ENCODE results near the gene GRP.

GRP gene

DNA sequence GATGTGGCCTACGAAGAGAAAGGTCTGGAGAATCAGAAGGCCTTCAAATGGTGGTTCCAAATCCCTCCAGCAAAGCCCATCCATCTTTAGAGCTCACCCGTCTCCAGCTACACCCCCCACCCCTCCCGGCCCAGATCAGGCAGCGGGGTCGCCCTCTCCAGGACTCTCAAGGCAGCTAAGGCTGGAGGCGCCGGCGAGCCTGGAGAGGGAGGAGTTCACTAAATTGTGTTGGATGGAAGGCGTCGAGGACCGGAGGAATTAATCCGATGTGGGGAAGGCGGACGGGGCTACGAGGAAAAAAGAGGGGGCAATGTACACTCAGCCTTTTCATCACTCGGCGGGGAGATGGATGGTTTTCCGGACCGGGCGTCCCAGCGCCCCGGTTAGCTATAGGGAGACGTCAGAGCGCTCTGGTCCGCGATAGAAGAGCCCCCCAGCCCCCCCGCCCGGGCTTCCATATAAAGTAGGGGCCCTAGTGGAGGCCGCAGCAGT, at the start of gene GRP:
GRP (plus strand) TSS at position 487 of the 492 bp plus-strand sequence. CDS start 108 bp downstream, outside the sequence.
- no peak for DNase-seq (ENCODE audit: low read depth in 2 of 2)

DNA sequence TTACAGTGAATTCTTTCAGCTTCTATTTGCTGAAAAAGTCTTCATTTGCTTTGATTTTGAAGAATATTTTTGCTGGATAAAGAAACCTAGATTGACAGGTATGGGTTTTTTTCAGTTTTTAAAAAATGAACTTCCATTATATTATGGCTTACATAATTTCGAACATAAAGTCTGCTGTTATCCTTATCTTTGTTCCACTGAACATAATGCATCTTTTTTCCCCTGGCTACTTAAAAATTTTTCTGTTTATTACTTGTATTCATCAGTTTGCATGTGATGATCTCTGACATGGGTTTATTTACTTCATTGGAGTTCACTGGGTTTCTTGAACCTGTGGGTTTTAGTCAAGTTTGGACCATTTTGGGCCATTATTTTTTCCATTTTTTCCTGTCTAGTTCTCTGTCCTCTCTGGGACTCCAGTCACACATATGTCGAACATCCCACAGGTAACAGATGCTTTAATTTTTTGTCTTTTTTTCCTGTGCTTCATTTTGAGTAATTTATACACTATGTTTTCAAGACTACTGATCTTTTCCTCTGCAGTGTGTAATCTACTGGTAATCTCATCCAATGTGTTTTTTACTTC, 47.2 kb upstream of the GRP start:
- DNase-seq (ENCODE audit: low read depth in 2 of 2): no peak

DNA sequence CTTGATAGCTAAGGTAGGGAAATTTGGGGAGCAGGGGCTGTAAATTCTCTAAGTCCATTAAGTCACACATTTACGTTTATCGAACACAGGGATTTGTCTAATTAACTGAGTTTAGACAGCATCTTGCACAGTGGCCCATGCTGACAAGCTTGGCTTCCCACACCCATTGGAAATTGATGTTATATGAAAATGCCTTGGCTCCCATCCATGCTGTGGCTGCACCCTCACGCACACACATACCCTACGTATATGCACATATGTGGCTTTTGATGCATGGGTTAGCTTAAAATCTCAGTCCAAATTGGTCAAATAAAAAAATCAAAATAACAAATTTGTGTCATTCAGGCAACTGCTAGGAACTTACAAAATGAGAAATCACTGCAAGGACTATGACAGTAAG, 42.5 kb upstream of the GRP start:
- DNase-seq (ENCODE audit: low read depth in 2 of 2): no peak

DNA sequence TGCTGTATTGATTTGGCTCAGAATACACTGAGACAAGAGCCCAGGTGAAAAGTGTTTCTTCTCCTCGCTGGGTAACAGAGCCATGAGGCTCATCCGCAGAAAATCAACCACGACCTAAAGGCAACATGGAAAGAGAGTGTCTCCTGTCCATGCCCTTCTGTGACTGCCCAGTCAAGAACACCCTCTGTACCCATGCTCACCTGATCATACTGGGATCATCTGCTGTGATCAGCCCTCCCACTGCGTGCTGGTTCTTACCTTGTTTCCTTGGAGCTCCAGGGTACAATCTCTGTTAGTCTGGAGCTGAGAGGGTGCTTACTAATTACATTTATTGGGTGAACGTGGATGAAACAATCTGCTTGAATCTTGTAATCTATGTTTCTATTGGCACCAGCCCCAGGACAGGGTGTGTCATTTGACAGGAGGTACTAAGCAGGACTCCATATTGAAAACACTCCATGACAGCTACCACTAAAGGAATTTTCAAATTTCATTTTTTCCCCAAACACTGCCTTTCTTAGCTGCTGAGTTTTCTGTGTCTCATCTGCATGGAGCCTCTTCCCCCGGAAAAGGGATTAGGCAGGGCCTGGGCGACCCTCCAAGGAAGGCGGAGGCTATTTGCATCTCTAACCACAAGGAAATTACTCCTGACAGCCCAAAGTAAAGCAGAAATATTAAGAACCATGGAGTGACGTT, 39.7 kb upstream of the GRP start:
- no peak for DNase-seq (ENCODE audit: low read depth in 2 of 2)

DNA sequence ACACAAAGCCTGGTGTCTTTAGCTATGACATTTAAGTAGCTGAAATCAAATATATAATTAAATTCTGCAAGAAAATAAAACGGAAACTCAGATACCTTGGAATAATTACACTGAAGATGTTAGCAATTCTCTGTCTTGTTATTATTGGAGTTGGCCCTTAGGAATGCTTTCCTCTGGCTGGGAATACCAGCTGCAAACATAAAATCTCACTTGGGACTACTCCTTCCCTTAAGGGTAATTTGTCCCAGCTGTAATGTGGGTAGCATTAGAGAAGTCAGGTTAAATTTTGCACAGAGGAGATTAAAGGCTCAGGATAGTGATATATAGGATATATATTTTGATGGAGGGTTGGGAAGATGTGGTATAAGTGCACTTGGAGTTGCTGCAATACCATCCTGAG, 37.3 kb upstream of the GRP start:
- DNase-seq (ENCODE audit: low read depth in 2 of 2): no peak

DNA sequence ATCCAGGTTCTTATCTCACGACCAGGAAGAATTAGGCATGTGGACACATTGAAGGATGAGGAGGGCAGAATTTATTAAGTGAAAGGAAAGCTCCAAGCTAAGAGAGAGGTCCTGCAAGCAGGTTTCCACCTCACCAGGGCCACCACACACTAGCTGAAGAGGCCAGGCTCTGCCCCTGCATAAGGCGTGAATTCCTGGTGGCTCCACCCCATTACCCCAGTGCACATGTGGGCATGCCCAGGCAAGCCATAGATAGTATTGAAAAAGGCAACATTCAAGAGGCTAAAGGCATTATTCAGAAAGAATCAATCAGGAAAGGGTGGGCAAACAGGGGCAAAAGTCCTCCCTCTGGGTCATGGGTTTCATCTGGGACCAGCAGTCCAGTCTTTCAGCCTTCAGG, 30.9 kb upstream of the GRP start:
- no peak for DNase-seq (ENCODE audit: low read depth in 2 of 2)

DNA sequence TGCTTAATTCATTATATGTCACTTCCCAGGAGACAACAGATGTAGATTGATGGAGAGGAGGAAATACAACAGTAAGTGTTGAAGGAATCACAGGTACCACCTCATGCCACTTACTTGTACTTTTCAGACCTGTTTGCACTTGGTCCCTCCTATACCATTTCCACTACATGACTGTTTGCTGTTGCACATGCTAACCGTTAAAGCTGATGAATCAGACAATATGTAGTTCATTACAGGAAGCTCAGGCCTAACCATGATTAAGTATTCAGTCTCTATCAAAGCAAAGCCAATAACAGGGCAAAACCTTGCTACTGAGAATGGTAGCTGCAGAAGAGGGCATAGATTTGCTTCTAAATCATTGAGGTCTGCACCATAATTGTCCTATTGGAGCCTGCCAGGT, 30.2 kb upstream of the GRP start:
- DNase-seq (ENCODE audit: low read depth in 2 of 2): no peak

DNA sequence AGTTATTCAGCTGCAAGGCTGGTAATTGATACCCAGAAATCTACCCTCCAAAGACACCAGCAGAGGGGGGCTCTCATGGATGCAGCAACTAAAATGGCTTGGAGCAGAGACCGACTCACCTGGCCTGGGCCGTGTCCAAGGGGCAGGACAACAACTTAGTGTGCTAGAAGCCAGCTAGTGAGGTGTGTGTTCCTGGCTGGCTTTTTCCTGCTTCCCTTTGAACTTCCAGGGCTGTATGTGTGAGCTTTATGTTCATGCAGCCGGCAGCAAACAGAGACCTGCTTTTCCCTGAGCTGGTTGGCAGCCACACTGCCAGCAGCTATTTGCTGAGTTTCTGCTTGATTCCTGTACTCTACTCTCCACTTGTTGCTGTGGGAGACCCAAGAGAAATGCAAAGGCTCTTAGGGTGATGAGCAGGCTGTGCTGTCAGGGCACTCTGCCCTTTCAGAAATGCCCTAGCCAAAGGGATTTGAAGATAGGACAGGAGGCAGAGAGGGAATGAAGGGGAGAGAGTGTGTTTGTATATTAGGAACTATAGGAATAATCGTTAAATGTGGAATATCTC, 23.7 kb upstream of the GRP start:
- DNase-seq (ENCODE audit: low read depth in 2 of 2): no peak

DNA sequence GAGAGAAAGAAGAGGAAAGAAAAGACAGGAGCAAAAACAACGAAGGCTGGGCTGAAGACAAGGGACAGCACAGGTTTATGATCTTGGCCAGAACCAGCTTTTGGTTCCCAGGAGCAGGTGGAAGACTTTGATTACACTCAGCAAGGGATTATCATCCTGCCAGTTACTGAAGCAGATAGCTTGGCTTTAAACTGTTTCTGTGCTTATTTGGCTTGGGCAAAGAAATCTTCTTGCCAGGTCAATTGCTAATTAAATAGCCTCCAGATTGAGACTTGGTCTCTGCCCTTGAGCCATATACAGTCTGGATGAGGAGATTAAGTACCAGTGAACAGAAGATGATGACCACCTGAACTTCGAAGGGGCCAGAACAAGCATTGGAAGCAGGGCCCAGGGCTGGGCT, 22.3 kb upstream of the GRP start:
- DNase-seq (ENCODE audit: low read depth in 2 of 2): no peak

DNA sequence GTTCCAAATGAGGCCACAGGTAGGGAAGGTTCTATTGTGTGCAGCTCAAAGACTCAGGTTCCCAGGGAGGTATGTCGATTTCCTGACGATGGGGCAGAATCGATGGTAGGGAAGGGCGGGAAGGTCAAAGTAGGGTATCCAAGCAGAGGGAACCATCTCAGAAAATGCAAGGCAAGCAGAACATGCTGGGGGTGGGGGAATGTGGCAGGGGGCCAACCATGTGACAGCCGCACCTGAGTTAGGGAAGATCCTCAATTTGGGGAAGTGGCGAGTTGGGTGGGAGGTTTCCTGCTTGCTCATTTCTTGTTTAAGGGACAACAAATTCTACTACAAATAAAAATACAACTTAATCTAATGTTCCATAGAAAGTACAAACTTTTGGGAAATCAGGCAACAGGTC, 21.7 kb upstream of the GRP start:
- no peak for DNase-seq (ENCODE audit: low read depth in 2 of 2)

DNA sequence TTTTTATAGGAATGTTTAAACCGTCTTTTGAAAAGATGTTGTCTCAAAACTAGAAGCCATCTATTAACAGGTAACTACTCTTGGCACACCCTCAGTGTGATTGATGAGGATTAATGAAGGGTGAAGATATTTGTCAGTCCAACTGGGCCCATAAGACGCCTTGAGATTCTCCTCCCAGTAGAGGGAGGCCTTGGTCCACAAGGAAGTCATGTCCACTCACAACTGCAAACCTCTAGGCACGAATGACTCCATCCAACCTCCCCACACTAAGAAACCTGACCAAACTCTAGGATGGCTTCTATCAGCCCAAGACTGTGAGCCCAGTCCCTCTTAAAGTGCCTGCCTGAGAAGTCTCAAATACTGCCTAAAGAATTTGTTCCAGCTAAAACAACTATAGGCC, 19.2 kb upstream of the GRP start:
- DNase-seq (ENCODE audit: low read depth in 2 of 2): no peak

DNA sequence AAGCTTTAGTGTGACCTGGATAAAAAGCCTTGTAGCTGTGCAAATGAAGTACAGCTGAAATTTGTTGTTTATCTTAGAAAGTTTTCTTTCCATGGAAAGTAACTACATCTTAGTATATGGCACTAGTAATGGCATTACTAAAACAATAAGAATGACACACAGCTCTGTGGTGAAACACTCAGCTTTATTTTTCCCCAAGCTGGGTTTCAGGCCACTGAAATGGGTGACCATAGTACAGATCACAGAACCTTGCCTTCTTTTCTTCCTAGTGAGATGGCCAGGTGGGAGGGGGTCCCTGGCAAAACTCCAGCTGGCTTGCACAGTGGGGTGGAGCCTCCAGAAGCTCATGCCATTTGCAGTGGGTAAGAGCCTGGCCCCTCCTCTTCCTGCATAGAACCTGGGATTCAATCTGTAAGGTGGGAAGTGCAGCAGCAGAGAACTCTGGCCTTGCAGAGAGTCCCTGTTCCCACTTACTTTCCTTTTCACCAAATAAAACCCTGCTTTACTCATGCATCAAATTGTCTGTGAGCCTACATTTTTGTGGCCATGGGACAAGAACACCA, 17.6 kb upstream of the GRP start:
- DNase-seq (ENCODE audit: low read depth in 2 of 2): no peak

DNA sequence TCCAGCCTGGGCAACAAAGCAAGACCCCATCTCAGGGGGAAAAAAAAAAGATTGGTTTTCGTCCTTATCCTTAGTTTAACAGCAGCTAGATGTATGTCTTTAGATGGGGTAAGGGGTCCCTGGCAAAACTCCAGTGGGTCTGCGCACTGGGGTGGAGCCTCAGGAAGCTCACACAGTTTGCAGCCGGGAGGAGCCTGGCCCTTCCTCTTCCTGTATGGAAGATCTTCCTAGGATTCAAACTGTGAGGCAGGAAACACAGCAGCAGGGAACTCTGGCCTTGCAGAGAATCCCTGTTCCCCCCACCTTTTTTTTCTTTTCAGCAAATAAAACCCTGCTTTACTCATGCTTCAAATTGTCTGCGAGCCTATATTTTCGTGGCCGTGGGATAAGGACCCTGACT, 12.5 kb upstream of the GRP start:
- no peak for DNase-seq (ENCODE audit: low read depth in 2 of 2)

DNA sequence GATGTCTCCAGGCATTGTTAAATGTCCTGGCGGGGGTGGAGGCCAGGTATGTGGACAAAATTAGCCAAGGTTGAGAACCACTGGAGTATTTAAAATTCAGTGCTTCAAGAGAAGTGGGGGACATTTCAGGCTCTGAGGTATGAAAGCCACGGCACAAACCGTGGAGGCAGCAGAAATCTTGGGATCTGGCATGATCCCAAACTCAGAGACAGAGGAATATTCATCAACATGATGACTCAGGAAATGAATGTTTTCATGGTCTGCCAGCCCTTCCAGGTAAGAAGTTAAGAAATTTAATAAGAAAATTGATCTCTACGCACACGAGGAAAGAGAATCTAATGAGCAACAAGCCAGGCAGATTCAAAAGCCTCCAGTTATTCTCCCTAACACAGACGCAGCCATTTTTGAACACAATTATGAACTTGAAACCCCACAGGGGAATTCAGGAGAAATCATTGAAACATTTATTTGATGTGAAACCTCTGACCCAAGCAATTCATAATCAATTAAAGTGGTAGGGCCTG, 11.3 kb upstream of the GRP start:
- DNase-seq (ENCODE audit: low read depth in 2 of 2): no peak

DNA sequence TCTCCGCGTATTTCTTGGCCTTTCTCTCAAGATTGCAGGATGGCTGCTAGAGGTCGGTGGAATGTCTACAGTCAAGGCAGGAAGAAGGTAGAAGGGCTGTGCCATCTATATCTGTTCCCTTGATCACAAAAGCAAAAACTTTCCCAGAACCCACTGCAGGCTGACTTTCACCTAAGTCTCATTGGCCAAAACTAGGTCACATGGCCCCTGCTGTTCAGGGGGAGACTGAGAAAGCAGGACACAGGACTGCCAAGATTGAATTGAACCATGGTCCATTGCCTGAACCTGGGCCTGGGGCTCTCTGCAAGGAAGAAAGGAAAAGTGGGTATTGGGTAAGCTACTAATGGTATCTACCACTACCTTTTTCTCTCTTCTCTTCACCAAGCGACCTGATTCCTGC, 9.7 kb upstream of the GRP start:
- no peak for DNase-seq (ENCODE audit: low read depth in 2 of 2)

DNA sequence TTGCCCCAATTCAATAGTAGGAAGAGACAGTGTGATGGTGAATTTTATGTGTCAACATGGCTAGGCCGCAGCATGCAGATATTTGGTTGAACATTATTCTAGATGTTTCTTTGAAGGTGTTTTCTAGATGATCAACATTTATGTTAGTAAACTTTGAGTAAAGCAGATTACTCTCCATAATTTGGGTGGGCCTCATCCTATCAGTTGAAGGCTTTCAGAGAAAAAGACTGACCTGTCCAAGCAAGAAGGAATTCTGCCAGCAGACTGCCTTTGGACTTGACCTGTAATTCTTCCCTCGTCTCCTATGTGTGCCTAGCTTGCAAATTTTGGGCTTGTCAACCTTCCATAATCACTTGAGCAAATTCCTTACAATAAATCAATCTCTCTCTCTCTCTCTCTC, 8.3 kb upstream of the GRP start:
- no peak for DNase-seq (ENCODE audit: low read depth in 2 of 2)

DNA sequence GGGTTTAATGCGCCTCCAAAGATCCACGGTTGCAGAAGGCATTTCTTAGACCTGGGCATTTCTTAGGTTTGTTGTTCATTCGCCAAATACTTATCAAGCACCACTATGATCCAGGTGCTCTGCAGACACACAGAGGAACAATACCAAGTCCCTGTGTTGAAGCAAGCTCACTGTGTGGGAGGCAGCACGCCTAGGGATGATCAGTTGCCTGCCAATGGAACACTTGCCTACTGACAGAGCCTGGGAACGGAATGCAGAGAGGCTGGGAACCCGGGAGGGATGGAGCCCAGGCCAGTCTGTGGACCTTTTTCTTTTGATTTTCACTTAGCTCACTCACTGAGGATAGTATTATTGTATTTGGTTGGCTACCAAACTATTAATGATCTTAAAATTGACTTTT, 1.9 kb upstream of the GRP start:
- DNase-seq (ENCODE audit: low read depth in 2 of 2): no peak

DNA sequence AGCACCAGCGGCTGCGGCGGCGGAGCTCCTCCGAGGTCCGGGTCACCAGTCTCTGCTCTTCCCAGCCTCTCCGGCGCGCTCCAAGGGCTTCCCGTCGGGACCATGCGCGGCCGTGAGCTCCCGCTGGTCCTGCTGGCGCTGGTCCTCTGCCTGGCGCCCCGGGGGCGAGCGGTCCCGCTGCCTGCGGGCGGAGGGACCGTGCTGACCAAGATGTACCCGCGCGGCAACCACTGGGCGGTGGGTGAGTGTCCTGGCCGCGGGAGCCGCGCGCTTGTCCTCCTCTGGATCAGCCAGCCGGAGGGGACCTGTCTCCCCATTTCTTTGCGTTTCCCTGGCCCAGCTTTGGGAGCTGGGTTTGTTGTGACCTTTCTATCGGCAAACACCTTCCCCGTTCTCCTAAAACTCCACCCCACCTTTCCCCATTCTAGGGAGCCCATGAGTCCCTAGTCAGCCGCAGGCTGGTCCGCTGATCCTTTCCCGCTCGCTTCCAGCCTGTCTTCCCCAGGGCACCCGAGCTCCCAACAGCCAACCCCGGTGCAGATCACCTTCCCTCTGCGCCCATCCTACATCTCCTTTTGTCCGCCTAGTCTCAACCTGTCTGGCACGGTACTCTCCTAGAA, 316 bp downstream of the GRP start:
- no peak for DNase-seq (ENCODE audit: low read depth in 2 of 2)

DNA sequence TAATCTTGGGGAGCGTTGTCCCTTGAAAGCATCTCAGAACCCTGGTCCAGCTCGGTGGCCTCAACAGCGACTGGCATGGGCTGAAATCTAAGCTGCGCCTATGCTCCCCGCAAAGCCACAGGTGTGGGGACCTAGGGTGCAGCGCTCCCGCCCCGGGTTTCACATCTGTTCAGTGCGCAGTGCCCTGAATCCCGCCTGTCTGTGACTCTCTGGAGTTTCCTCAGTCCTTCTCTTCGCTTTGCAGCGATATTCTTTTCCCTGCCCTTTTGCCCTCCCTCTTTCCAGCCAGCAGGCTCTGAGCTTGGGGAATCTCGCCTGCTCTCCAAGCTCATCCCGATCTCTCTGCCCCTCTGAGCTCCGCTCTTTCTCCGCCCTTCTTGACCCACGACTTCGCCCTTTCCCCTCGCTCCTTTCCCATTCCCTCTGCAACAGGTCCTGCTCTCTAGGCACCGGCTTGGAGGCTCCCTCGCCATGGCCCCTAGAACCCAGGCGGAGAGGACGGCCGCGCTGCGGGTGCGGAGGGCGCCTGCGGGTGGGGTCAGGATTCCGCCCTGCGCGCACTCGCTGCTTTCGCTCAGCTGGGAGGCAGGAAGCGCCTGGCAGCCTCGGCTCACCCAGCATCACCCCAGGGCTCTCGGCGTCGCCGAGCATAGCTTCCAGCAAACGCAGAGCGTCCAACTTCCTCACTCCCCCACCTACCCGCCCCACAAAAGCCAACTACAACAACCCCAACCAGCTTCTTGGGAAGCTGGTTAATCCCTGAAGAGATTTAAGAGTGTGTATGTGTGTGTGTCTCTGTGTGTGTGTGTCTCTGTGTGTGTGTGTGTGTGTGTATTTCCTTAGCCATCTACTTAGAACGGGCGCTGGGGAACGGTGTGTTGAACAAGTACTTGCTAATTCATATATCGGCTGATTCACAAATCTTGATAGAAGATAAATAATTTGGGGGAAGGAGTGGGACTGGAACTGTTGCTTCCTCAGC, 1.1 kb downstream of the GRP start:
- no peak for DNase-seq (ENCODE audit: low read depth in 2 of 2)

DNA sequence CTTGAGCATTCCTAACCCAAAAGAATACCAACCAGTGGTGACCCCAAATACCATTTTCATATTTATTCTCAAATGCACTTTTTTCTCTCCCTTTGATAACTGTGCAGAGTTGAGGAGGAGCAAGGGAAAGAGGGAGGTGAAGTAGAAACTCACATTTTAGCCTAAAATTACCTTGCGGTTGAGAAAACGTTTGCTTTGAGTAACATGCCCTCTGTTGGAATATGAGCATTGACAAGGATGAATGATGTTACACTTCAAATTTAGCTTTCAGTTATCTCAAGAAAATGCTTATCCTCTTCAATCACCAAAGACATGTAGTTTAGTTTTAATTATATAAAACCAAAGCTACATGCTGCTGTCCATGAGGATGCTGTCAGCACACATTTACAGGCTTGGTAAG, 2.4 kb downstream of the GRP start:
- no peak for DNase-seq (ENCODE audit: low read depth in 2 of 2)

DNA sequence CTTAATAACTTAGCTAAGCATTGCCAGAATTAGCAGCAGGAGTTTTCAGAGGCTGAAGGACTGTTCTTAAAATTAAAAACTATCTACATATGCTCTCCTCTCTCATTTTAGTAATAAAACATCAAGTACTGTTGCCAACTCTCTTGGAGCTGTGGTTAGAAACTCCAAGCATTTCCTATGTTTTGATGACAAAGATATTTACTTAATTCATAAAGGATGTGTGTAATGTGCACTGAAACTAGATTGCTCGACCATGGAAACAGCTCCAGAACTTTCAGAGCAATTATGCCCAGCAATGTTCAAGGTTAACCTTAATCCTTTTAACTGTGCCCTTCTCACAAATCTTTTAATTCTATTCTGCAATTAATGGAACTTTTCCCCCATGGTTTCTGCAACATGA, 8.4 kb downstream of the GRP start:
- DNase-seq (ENCODE audit: low read depth in 2 of 2): no peak
